NCI-H2171 (cell line): Measurements from ENCODE around the gene GAL.

Experiments used
- DNase-seq: peaks from one replicate; lab custom pipeline; 2025; lab: John Stamatoyannopoulos, UW

The GAL gene

DNA sequence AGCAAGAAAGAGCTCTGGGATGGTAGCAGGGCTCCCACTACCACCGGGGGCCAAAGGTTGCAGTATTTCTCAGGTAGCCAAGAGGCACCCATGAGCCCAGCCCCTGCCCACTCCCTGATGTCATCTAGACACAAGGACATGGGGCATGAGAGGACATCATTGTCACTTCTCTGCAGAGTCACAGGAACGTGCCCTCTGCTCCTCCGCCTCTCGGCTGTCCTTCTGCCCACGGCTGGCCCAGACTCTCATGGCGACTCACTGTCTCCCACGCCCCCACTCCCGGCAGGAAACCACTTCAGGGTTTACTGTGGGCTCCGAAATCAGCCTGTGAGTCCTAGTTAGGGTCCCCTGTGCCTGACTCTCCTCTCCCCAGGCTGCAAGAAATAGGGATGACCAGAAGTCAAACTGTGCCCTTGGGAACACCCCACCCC is 1.8 kb upstream of the GAL start:
- DNase-seq, result no peak

DNA sequence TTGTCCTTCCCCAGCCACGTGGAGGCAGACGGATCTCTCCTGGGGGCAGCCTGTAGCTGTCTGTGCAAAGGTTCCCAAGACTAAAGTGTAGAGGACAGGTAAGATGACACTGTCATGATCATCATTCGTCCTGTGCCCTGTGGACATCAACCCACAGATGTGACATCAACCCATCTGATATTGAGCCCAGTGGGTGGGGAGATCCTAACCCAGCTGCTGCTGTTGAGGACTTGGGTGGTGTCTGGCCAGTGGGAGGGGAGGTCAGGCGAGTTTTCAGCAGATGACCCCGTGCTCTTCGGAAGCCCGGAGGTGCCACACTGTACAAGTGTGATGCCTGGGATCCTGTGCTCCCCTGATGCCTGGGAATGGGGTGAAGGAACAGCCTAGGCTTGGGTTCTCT is 1.2 kb upstream of the GAL start:
- DNase-seq, result no peak

DNA sequence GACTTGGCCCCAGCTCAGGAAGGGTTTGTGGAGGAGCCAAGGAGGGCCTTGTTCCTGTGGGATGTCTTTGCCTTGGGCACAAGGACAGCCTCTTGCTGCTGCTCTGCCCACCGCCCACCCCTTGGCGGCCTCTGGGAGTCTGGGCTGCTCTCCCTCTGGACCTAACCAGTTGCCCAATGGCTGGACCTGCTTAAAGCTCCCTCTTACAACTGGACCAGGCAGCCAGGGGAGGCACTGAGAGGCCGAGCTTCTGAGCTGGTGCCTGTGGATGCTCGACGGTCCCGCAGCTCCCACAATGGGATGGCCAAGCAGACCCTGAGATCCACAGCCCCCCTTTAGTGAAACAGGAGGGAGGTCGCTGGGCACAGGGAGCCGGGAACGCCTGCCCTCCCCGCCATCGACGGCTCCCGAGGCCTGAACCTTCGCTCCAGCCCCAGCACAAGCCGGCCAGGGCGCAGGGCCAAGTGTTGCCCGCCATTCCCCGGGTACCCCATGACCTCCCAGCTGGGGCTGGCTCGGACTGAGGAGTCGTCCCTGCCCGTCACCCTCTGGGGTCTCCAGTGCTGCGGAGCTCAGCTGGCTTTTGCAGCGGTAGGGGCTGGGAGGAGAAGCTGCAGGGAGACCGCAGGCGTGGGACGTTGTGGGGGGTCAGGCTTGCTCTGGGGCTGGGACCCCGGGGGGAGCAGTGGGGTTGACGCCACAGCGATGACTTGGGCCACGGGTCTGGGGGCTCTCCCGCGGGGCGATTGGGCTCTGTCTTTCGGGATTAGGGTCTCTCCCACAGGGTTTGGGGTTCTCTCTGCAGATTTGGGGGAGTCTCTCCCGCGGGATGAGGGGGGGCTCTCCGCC is 584 bp upstream of the GAL start:
- DNase-seq, result no peak

DNA sequence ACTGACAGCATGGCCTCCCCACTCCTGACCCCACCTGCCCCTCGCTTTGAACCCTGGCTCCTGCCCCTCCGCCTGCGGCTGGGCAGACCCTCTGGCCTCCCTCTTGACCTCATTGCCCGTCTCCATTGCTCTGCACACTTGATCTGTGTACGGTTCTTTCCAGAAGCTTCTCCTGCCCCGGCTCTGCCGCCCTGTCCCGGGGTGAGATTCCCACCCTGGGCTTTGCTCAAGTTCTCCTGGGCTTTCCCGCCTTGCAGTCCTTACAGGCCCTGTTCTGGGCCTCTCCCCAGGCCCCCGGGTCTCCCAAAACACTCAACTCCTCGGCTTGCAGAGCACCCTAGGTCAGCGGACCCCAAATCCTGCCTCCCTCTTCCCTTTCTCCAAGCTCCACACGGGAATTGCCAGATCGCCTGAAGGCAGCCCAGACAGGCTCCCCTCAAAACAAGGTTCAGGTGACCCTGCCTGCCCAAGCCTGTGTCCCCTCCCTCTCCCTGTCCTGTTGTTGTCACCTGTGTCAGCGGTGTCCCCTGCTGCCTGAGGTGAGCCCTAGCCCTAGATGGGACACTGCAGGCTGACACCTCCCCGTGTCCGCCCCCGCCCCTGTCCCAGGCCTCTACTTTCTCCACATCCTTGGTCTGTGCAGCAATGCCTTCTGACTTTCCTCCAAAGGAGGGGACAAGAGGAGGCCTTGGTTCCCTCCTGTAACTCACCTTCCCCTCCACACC is 1.5 kb downstream of the GAL start:
- no peak for DNase-seq

DNA sequence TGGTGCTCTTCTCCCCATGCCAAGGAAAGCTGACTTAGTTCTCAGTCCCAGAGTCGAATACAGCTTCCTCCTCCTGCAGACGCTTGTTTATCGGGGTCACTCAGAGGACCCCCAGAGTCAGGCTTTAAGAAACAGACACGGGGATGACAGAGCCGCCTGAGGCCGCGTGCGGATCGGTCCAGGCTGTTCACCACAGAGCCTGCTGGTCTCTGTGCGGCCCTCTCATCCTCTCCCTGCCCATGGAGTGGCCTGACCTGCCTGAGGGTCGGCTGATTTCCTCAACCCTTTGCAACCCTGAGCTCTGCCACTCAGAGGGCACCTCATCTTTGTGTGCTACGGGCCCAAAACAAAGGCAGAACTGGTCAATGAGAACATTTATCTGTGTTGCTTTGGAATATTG is 2.1 kb downstream of the GAL start:
- no peak for DNase-seq

DNA sequence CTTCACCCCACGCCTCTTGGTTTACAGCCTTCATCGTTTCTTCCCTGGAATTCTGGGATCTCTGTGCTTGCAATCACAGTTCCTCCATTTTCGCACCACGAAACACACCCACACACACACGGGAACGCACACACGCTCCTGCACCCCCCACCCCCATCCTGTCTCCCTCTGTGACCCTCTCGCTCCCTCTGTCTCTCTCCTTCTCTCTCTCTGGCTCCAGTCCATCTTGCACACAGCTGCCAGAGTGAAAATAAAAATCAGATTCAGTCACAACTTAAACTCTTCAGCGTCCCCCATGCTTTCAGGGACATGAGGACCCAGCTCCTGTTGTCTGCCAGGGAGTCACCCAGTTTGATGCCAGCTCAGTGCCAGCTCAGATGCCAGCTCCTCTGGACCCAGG is 3.0 kb downstream of the GAL start:
- no peak for DNase-seq

DNA sequence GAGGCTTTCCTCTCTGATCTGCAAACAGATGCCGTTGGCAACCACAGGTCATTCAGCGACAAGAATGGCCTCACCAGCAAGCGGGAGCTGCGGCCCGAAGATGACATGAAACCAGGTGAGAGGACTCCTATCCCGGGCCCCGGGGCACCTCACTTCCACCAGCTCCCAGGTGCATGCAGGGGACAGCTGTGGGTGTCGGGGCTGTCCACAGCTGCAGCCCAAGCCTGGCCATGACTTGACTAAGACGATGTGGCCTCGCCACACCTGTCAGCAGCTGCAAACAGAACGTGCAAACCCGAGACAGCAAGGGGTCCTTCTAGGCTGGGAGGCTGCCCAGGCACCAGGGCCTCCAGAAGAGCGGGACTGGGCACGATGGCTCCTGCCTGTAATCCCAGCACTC is 3.6 kb downstream of the GAL start:
- DNase-seq, result no peak

DNA sequence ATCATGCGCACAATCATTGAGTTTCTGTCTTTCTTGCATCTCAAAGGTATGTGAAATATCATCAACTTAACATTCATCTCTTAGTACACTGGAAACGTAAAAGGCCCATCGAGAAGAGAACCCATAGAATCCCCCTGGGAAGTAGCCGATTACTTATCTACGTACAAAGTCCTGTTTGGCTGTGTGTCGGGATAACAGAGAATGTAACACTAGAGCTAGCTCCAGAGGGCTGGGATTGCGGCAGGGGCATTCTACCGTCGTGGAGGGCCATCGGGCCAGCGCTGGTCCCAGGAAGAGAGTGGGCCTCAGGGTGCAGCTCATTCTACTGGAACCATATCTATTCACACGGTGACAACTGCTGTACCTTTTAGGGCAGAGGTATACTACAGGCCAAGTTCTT is 4.5 kb downstream of the GAL start:
- DNase-seq, result no peak

DNA sequence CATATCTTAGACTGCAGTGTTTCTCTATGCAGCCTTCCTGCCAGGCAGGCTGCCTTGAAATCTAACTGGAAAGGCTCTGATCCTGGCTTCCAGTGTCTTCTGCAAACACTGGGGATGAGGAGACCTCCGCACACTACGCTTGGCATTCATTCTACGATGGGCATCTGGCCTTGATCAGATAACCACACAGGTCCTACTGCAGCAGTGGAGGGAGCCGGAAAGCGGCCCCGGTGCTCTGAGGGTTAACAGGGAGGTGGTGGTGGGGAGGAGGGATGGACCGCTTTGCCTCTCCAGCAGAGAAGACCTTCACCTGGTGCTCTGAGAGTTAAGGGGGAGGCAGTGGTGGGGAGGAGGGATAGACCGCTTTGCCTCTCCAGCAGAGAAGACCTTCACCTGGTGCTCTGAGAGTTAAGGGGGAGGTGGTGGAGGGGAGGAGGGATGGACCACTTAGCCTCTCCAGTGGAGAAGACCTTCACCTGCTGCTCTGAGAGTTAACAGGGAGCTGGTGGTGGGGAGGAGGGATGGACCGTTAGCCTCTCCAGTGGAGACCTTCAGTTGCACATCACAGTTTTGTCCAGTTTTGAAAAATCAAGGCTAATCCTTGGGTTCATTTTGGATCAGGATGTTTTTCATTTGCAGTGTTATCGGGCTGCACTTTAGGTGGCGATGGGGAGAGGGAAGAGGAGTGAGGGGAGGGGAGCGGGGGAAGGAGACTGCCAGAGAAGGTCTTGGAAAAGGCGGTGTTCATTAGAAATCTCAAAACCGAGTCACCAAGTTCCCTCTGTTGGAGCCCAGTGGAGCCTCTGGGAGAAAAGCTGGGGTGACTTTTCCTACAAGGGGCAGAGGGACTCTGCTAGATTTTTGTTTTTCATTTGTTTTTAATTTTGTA is 5.6 kb downstream of the GAL start:
- DNase-seq, result no peak

DNA sequence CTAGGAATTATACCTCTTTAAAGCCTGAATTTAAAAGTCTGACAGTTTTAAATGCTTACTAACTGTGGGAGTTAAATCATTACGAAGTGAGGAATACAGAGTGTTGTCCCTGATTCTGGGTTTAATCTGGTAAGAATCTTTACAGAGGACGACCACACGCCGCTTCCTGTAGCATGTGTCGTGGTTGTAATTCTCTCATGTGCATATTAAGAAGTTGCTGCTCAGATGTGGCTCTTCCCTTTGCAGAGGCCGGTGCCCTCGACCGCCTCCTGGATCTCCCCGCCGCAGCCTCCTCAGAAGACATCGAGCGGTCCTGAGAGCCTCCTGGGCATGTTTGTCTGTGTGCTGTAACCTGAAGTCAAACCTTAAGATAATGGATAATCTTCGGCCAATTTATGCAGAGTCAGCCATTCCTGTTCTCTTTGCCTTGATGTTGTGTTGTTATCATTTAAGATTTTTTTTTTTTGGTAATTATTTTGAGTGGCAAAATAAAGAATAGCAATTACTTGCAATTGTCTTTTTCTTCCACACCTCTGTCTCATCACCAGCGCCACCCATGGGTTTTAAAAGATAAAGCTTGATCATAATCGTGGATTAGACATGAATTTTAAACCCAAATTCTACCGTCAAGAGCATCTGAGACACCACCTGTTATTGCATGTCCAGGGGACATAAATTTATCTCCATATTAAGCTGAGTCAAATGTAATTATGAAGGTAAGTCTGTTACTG is 6.5 kb downstream of the GAL start:
- no peak for DNase-seq

DNA sequence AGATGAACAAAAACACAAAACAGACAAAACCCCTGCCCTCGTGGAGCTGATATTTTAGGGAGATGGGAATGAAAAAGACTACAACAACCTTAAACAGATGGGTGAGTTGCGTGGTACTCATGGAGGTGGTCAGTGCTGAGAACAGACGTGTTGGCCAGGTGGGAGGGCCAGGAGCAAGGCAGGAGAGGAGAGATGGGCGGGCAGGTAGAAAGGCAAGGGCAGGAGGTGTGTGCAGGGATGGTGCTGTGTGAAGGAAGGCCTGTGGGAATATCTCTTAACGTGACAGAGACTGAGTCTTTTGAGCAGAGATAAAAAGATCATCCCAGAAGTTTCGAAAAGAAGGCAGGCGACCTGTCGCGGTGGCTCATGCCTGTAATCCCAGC is 7.0 kb downstream of the GAL start:
- DNase-seq, result no peak

DNA sequence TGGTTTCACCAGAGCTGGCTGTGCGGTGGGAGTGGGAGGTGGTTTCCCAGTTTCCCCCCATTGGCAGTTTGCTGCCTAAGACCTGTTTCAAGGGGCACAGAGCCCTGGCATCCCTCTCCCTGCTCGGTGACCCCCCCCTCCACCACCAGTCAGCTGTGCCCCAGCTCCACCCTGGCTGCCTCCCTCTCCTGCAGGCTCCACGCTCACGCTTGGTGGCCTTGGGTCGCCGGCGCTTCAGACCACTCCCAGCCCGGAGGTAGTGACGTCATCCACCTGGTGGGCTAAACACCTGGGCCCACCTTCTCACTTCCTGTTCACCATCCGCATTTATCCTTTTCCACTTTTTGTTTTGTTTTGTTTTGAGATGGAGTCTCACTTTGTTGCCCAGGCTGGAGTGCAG is 7.8 kb downstream of the GAL start:
- no peak for DNase-seq

DNA sequence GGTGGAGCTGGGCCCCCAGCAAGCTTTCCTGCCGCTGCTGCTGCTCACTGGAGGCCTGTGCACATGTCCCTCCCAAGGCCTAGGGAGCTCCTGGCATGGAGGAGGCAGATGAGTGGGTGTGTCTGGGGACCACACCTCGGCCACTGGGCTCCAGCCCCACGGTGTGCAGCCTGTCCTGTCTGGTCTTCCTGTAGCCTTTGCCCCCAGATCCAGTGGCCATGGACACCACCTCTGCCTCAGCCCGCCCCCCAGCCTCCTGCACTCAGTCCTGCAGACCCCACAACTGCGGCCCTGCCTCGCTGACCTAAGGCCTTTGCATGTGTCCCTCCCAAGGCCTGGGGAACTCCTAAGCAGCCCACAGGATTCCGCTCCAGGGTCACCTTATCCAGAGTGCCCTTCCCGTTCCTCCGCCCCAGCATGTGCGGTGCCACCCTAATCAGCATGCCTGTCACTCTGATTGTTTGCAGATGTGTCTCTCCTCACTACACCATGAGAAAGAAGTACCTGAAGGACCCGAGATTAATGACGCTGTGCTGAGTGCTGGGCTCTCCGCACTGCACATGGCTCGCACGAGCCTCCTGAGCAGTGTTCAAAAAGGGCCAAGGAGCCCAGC is 8.6 kb downstream of the GAL start:
- DNase-seq, result no peak

DNA sequence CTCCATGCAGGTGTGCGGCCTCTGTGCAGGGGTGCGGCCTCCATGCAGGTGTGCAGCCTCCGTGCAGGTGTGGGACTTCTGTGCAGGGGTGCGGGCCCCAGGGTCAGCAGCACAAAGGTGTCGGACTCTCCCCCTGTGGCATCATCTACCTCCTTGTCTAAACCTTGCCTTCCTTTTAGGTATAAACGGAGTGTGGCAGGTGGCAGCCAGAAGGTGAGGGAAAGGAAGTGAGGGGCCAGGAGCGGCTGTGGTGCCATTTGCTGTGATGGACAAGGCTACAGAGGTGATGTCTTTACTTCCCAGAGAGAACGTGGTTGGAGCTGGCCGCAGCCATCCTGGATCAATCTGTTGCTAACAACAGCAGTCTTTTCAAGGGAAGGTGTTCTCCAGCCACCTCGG is 9.1 kb downstream of the GAL start:
- DNase-seq, result no peak

DNA sequence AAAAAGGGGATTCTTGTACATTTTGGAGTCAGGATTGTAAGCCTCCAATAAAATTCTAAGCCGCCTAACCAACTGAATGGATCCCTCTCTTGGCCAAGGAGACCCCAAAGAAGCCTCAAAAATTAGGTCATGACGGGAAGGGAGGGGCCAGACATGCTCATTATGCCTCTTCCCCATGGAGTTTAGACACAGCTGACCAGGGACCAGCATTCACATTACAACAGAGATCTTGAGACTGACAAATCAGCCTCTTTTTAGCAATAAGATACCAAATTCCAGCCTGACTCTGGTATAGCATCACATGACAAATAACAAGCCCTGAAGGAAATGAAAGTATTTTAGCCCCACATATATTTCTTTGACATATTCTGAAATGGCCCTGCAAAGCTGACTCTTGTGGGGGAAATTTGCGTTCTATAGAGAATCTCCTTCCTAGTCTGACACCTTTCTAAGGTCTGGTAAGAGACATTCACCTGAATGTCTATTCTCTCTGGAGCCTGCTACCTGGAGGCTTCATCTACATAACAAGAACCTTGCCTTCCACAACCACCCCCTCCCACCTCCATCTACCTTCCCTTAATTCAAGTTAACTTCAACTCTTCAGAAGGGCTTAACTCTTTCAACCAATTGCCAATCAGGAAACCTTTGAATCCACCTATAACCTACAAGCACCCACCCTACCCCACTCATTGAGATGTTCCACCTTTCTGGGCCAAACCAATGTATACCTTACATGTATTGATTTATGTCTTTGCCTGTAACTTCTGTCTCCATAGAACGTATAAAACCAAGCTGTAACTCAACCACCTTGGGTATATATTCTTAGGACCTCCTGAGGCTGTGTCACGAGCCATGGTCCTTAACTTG is 10.3 kb downstream of the GAL start:
- DNase-seq, result no peak

DNA sequence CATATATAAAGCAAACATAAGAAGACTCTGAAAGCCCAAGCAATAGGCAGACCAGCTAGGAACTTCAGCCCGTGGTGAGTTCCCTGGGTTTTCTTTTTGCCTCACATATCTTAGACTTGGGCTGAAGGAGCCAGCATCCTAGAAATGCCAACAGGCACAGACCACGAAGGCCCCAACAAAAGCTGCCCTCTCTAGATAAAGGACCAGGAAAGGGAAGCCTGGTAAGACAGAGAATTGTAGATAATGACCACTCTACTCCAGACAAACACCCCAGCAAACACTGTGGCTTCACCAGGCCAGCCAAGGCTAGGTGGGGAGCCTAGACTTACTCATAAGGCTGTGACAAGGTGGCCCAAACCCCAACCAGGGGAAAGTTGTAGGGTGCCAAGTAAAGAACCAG is 11.2 kb downstream of the GAL start:
- DNase-seq, result no peak

DNA sequence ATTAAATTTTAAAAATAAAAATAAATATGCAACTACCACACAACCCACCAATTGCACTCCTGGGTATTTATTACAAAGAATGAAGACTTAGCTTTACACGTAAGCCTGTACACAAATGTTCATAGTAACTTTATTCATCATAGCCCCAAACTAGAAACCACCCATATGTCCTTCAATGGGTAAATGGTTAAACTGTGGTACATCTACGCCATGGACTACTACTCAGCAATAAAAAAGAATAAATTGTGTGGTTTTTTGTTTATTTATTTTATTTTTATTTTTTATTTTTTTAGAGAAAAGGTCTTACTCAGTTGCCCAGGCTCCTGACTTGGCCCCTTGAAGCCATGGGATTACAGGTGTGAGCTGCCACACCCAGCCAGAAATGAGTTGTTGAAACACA is 14.6 kb downstream of the GAL start:
- DNase-seq, result no peak

DNA sequence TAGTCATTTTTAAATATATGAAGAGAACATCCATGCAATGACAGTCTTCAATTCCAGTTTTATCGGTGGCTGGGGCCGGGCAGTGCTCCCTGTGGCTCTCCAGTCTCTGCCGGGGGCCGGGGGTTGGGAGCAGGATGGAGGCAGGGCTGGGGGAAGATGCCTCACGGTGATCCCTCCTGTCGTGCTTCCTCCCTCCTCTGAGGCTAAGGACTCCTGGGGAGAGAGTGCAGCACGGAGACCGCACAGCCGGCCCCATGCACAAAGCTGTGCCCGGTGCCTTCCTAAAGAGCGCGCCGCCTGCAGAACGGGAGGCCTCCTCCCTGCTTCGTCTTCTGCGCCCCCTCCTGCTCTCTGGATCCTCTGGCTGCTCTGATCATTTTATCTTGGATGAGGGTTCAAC is 20.5 kb downstream of the GAL start:
- no peak for DNase-seq

DNA sequence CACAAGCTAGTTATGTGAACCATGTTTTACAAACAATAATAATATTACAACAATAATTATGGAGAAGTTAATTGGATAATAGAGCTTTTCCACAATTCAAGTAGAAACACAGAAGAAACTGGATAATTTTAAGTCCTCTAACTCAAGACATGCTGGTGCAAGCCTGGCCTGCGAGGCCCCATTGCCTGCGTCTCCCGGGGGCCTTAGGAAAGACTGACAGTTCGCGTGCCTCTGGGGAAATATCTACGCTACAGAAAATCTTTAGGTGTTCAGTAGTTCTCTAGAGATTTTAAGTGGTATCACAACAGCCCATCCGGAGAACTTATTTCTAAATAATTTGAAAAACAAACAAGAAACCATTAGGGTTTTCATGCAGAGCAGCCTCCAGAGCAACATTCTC is 23.2 kb downstream of the GAL start:
- DNase-seq, result no peak

DNA sequence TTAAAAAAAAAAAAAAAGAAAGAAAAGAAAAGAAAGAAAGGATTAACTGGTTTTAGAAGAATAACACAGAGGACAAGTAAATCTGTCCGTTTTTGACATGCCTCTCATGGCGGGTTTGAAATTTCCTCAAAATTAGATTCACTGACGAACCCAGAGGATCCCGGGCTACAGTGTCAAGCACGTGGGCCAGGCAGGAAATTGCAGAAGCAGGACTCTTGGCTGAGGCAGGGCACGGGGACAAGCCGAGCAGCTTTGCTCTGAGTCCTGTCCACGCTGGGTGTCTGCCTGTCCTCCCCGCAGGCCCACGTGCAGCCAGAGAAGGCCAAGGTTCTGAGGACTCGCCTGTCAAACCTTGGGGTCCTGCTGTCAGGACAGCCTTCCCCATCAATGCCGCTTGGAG is 24.7 kb downstream of the GAL start:
- DNase-seq, result no peak

DNA sequence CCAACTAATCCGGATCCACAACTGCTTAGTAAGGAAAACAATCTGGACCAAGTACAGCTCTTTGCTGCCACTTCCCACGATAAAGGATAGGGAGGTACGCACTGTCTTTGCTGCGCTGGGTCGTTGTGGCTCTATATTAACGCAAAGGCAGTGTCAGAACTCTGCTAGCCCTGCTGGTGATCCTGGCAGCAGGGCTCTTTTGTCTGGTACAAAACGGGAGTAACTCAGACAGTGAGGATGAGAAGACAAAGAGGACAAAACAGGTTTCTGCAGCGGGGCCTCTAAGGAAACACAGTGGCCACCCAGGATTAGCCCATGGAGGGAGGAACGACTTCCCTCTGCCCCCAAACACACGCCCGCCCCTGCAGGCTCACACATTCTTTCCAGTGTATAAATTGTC is 26.1 kb downstream of the GAL start:
- no peak for DNase-seq
